DMS114 treated with DMSO at 0.1 percent for 48 hours (cell line): ENCODE results near the gene SNAP91.

Experiments used
- DNase-seq: peaks from one replicate; lab custom pipeline; 2025; ENCODE audit not compliant: unreplicated experiment; lab: John Stamatoyannopoulos, UW

SNAP91 gene

GRCh38 chr6:83546636-83547035 lies 162.3 kb downstream of the SNAP91 start:
- no peak for DNase-seq

GRCh38 chr6:83539678-83540077 lies 169.2 kb downstream of the SNAP91 start:
- DNase-seq: no peak

GRCh38 chr6:83536647-83537589 lies 172.0 kb downstream of the SNAP91 start:
- DNase-seq: no peak

- no peak for DNase-seq
Observed at GRCh38 chr6:83536034-83536646, 172.8 kb downstream of the SNAP91 start.

GRCh38 chr6:83518816-83519480 lies 190.0 kb downstream of the SNAP91 start:
- no peak for DNase-seq

GRCh38 chr6:83517500-83517899 lies 191.4 kb downstream of the SNAP91 start:
- no peak for DNase-seq

- DNase-seq: peak; percentile 32
Observed at GRCh38 chr6:83514866-83515466, 193.9 kb downstream of the SNAP91 start.

GRCh38 chr6:83514466-83514865 lies 194.4 kb downstream of the SNAP91 start:
- DNase-seq: no peak

- no peak for DNase-seq
Observed at GRCh38 chr6:83511901-83512681, 196.8 kb downstream of the SNAP91 start, which contains the start of gene PRSS35. TSS of gene PRSS35 (plus strand) at chr6:83512534. CDS start at chr6:83523442, 10,908 bp downstream.

GRCh38 chr6:83511266-83511665 lies 197.6 kb downstream of the SNAP91 start:
- no peak for DNase-seq

- no peak for DNase-seq
Observed at GRCh38 chr6:83510791-83511190, 198.1 kb downstream of the SNAP91 start.

- no peak for DNase-seq
Observed at GRCh38 chr6:83509441-83509840, 199.5 kb downstream of the SNAP91 start.

GRCh38 chr6:83505356-83505755 lies 203.5 kb downstream of the SNAP91 start:
- no peak for DNase-seq
